ENCODE measurements around the gene AGPAT2. TPM values are rescaled to one million over a fixed set of nuclear protein-coding genes. Genes with fewer than 3 reads are reported as not detected.

Gene AGPAT2
- total RNA-seq, 1 donor from 2014 or later: 106 TPM

GRCh38 chr9:136629879-136630661, 57.2 kb downstream of the AGPAT2 start:
- no peak overlapping the region for H3K4me3 ChIP-seq
- no peaks in the 10 kb centered on the region for H3K9me3 ChIP-seq
- peak; percentile 59 for TF ChIP-seq CTCF (IDR thresholded peaks at IDR 0.05)
- peak; percentile 63 to 72 for ATAC-seq
- intact Hi-C loops (cut with DNase I): loop anchor here (5.0 kb wide), 1 partner anchor 143 kb away; no protein-coding TSS in a partner anchor
- peak; percentile 82 for DNase-seq
- H3K36me3 ChIP-seq: no peaks in the 10 kb centered on the region
- H3K27ac ChIP-seq: no peak overlapping the region
- H3K27me3 ChIP-seq (ENCODE audit: low read depth): no peaks in the 10 kb centered on the region
- H3K4me1 ChIP-seq: peaks cover 43% of the 10 kb centered on the region

- no peaks in the 10 kb centered on the region for H3K36me3 ChIP-seq
- no peak overlapping the region for H3K4me3 ChIP-seq
- H3K27me3 ChIP-seq (ENCODE audit: low read depth): no peaks in the 10 kb centered on the region
- ATAC-seq: no peak
- intact Hi-C loops (cut with DNase I): no loop called here
- TF ChIP-seq CTCF (IDR thresholded peaks at IDR 0.05): no peak
- peak; percentile 42 for DNase-seq
- peaks cover 51% of the 10 kb centered on the region for H3K4me1 ChIP-seq
- H3K9me3 ChIP-seq: no peaks in the 10 kb centered on the region
- no peak overlapping the region for H3K27ac ChIP-seq
Measured at GRCh38 chr9:136629001-136629878, 58.0 kb downstream of the AGPAT2 start.

GRCh38 chr9:136628268-136628667, 59.0 kb downstream of the AGPAT2 start:
- DNase-seq (peak; percentile 38), ATAC-seq (no peak)
- H3K9me3 ChIP-seq: no peaks in the 10 kb centered on the region
- H3K36me3 ChIP-seq: no peaks in the 10 kb centered on the region
- TF ChIP-seq CTCF (IDR thresholded peaks at IDR 0.05): no peak
- peaks cover 61% of the 10 kb centered on the region for H3K4me1 ChIP-seq
- no peaks in the 10 kb centered on the region for H3K27me3 ChIP-seq (ENCODE audit: low read depth)
- no peak overlapping the region for H3K4me3 ChIP-seq
- intact Hi-C loops (cut with DNase I): no loop called here
- H3K27ac ChIP-seq: no peak overlapping the region

GRCh38 chr9:136627703-136628102, 59.6 kb downstream of the AGPAT2 start:
- H3K27me3 ChIP-seq (ENCODE audit: low read depth): no peaks in the 10 kb centered on the region
- ATAC-seq (no peak), DNase-seq (no peak)
- H3K36me3 ChIP-seq: no peaks in the 10 kb centered on the region
- intact Hi-C loops (cut with DNase I): no loop called here
- TF ChIP-seq CTCF (IDR thresholded peaks at IDR 0.05): no peak
- no peak overlapping the region for H3K4me3 ChIP-seq
- H3K9me3 ChIP-seq: no peaks in the 10 kb centered on the region
- no peak overlapping the region for H3K27ac ChIP-seq
- H3K4me1 ChIP-seq: peaks cover 63% of the 10 kb centered on the region

- ATAC-seq (peak in 1 of 2 donors; percentile 44), DNase-seq (peak; percentile 51)
- Histone ChIP-seq H3K4me3 (no peak overlapping the region), H3K4me1 (peaks cover 63% of the 10 kb centered on the region), H3K9me3 (no peaks in the 10 kb centered on the region), H3K27me3 (ENCODE audit: low read depth) (no peaks in the 10 kb centered on the region), H3K36me3 (no peaks in the 10 kb centered on the region), H3K27ac (no peak overlapping the region)
- intact Hi-C loops (cut with DNase I): no loop called here
- TF ChIP-seq CTCF (IDR thresholded peaks at IDR 0.05): no peak
Measured at GRCh38 chr9:136626740-136627642, 60.3 kb downstream of the AGPAT2 start.

All from lower lobe of right lung (tissue), 2 donors.